Duodenal mucosa (tissue), 2 donors: Measurements from ENCODE around the gene KCTD8.

ENCODE experiments used
- H3K27ac ChIP-seq: one replicate; pipeline ENCODE4 v1.7.0; 2013; ENCODE audit warnings: low read depth, low read length
- H3K27me3 ChIP-seq, 2 donors: one replicate each; pipeline ENCODE4 v1.7.0; 2013; ENCODE audit warnings: low read length in 2 of 2, control low read depth in 1 of 2; ENCODE audit not compliant: insufficient read depth in 2 of 2, control insufficient read depth in 1 of 2
- H3K36me3 ChIP-seq, 2 donors: one replicate each; pipeline ENCODE4 v1.7.0; 2013; ENCODE audit warnings: low read length in 2 of 2, control low read depth in 1 of 2; ENCODE audit not compliant: insufficient read depth in 2 of 2, control insufficient read depth in 1 of 2
- H3K4me1 ChIP-seq, 2 donors: one replicate each; pipeline ENCODE4 v1.7.0; 2013; ENCODE audit warnings: low read length in 2 of 2, control low read depth in 1 of 2; ENCODE audit not compliant: insufficient read depth in 2 of 2, control insufficient read depth in 1 of 2
- H3K4me3 ChIP-seq, 2 donors: one replicate each; pipeline ENCODE4 v1.7.0; 2013; ENCODE audit warnings: low read length in 2 of 2, low read depth in 1 of 2
- H3K9ac ChIP-seq, 2 donors: one replicate each; pipeline ENCODE4 v1.7.0; 2013; ENCODE audit warnings: low read length in 2 of 2, low read depth in 1 of 2
- H3K9me3 ChIP-seq, 2 donors: one replicate each; pipeline ENCODE4 v1.7.0; 2013; ENCODE audit warnings: low read length in 2 of 2, control low read depth in 1 of 2; ENCODE audit not compliant: control insufficient read depth in 1 of 2

KCTD8 gene

GRCh38 chr4:44438687-44439086 lies 9.9 kb downstream of the KCTD8 start:
- H3K4me3 ChIP-seq: no peak overlapping the region
- no peaks in the 10 kb centered on the region for H3K4me1 ChIP-seq
- H3K36me3 ChIP-seq: no peaks in the 10 kb centered on the region
- no peak overlapping the region for H3K9ac ChIP-seq
- no peaks in the 10 kb centered on the region for H3K9me3 ChIP-seq
- no peaks in the 10 kb centered on the region for H3K27me3 ChIP-seq
- H3K27ac ChIP-seq: no peak overlapping the region

DNA sequence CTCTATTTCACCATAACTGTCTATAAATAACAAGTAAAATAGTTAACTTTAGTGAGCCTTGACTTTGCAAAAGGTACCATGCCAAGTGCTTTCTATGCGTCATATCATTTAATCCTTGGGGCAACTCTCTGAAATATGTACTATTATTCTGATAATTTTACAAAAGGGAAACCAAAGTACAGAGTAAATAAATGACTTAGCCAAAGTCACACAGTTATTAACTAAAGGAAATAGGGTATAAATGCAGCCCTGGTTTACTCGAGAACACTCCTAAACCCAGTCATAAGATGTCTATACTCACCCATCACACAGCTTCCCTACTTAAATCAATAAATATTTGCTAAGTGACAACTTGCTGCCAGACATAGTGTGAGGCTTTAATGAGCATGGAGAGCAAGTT lies 14.4 kb downstream of the KCTD8 start:
- Histone ChIP-seq H3K4me3 (no peak overlapping the region), H3K27me3 (no peaks in the 10 kb centered on the region), H3K9ac (no peak overlapping the region), H3K9me3 (no peaks in the 10 kb centered on the region), H3K27ac (no peak overlapping the region), H3K4me1 (no peaks in the 10 kb centered on the region), H3K36me3 (no peaks in the 10 kb centered on the region)

DNA sequence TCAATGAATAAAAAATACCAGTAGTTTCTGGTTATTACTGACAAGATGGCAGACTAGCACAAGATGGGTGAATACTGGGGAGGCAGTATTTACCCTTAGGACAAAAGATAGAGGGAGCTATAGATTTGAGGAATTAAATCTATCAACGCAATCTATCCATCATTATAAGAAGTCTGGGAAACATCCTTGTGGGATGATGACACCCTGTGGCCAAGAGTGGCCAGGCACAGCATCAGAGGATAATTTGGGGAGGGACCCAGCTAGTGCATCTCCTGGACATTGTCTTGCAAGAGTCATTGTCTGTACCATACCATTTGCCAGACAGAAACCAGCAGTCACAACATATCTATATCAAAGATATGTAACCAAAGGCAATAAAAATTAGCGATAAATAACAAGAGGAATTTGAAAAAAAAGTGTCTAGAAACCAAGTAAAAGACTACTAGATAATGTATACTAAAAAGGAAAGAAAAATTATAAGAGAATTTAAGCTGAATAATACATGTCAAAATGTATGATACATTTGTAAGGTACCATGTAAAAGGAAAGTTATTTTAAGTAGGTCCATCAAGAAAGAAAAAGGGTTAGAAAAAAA lies 22.9 kb downstream of the KCTD8 start:
- Histone ChIP-seq H3K27ac (no peak overlapping the region), H3K4me3 (no peak overlapping the region), H3K27me3 (no peaks in the 10 kb centered on the region), H3K9me3 (no peaks in the 10 kb centered on the region), H3K4me1 (no peaks in the 10 kb centered on the region), H3K9ac (no peak overlapping the region), H3K36me3 (no peaks in the 10 kb centered on the region)

- Histone ChIP-seq H3K27me3 (no peaks in the 10 kb centered on the region), H3K4me1 (no peaks in the 10 kb centered on the region)
Measured at GRCh38 chr4:44422912-44423311, 25.7 kb downstream of the KCTD8 start.

GRCh38 chr4:44421330-44422065 lies 27.1 kb downstream of the KCTD8 start:
- Histone ChIP-seq H3K27me3 (no peaks in the 10 kb centered on the region), H3K27ac (no peak overlapping the region), H3K9ac (no peak overlapping the region), H3K4me3 (no peak overlapping the region), H3K4me1 (no peaks in the 10 kb centered on the region), H3K36me3 (no peaks in the 10 kb centered on the region), H3K9me3 (no peaks in the 10 kb centered on the region)

More at GRCh38 chr4:44422912-44423311, 25.7 kb downstream of the KCTD8 start:
- H3K36me3 ChIP-seq: no peaks in the 10 kb centered on the region
- no peak overlapping the region for H3K27ac ChIP-seq
- no peaks in the 10 kb centered on the region for H3K9me3 ChIP-seq
- no peak overlapping the region for H3K9ac ChIP-seq
- no peak overlapping the region for H3K4me3 ChIP-seq

DNA sequence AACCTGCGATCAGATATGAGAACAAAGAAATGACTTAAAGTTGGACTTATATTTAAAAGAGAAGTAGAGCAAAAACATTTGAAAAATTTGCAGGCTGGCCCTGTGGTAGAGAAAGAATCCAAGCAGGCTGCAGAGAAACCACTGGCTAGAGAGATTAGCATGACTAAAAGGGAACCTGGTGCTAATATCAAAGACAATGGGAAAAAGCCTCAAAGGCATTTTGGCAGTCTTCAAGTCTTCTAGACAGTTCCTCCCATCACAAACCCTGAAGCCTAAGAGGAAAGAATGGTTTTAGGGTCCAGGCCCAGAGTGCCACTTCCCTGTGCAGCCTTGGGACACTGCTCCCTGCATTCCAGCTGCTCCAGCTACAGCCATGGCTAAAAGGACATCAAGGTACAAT lies 33.4 kb downstream of the KCTD8 start:
- H3K36me3 ChIP-seq: no peaks in the 10 kb centered on the region
- no peaks in the 10 kb centered on the region for H3K27me3 ChIP-seq
- no peak overlapping the region for H3K9ac ChIP-seq

GRCh38 chr4:44368413-44369167 lies 80.0 kb downstream of the KCTD8 start:
- Histone ChIP-seq H3K9me3 (peaks cover 0 to 3% of the 10 kb centered on the region in 2 donors), H3K4me1 (no peaks in the 10 kb centered on the region), H3K36me3 (no peaks in the 10 kb centered on the region), H3K27ac (no peak overlapping the region), H3K9ac (no peak overlapping the region), H3K27me3 (no peaks in the 10 kb centered on the region), H3K4me3 (no peak overlapping the region)

More for the DNA sequence above, 33.4 kb downstream of the KCTD8 start:
- Histone ChIP-seq H3K4me3 (no peak overlapping the region), H3K27ac (no peak overlapping the region), H3K4me1 (no peaks in the 10 kb centered on the region), H3K9me3 (no peaks in the 10 kb centered on the region)

GRCh38 chr4:44354172-44354571 lies 94.4 kb downstream of the KCTD8 start:
- H3K4me1 ChIP-seq: no peaks in the 10 kb centered on the region
- H3K27ac ChIP-seq: no peak overlapping the region
- no peak overlapping the region for H3K4me3 ChIP-seq
- H3K27me3 ChIP-seq: no peaks in the 10 kb centered on the region
- peaks cover 0 to 6% of the 10 kb centered on the region in 2 donors for H3K9me3 ChIP-seq
- H3K36me3 ChIP-seq: no peaks in the 10 kb centered on the region
- H3K9ac ChIP-seq: no peak overlapping the region

- Histone ChIP-seq H3K9ac (no peak overlapping the region), H3K36me3 (no peaks in the 10 kb centered on the region), H3K27ac (no peak overlapping the region), H3K4me1 (no peaks in the 10 kb centered on the region), H3K9me3 (peaks cover 3 to 6% of the 10 kb centered on the region in 2 donors), H3K4me3 (no peak overlapping the region), H3K27me3 (no peaks in the 10 kb centered on the region)
Measured at GRCh38 chr4:44351069-44351468, 97.5 kb downstream of the KCTD8 start.

- H3K4me3 ChIP-seq: no peak overlapping the region
- H3K9me3 ChIP-seq: peaks cover 0 to 3% of the 10 kb centered on the region in 2 donors
- no peaks in the 10 kb centered on the region for H3K36me3 ChIP-seq
- no peaks in the 10 kb centered on the region for H3K27me3 ChIP-seq
- no peak overlapping the region for H3K27ac ChIP-seq
- H3K4me1 ChIP-seq: no peaks in the 10 kb centered on the region
- no peak overlapping the region for H3K9ac ChIP-seq
Measured at GRCh38 chr4:44342800-44343199, 105.8 kb downstream of the KCTD8 start.
